Mucosa of descending colon (tissue), 3 donors: ENCODE results near the gene RNASE12. TPM values are rescaled to one million over a fixed set of nuclear protein-coding genes. Genes with fewer than 3 reads are reported as not detected.

ENCODE experiments used
- ATAC-seq: fragments of 200-7000 bp; cut with Tn5 transposase; one replicate; pipeline ENCODE4 v1.9.1; 2020; ENCODE audit warnings: mild to moderate bottlenecking, moderate library complexity
- DNase-seq, 3 donors: peaks; one replicate each; pipeline ENCODE4 v3.0.0-alpha.2; 2020
- H3K36me3 ChIP-seq: fragments of 200-600 bp; one replicate; pipeline ENCODE4 v1.8.0; 2021; ENCODE audit warnings: low read depth, mild to moderate bottlenecking
- H3K4me1 ChIP-seq: fragments of 200-600 bp; one replicate; pipeline ENCODE4 v1.8.0; 2021; ENCODE audit warnings: low read depth, mild to moderate bottlenecking
- H3K4me3 ChIP-seq: fragments of 200-600 bp; one replicate; pipeline ENCODE4 v1.8.0; 2021; ENCODE audit warnings: mild to moderate bottlenecking
- H3K9me3 ChIP-seq: fragments of 200-600 bp; one replicate; pipeline ENCODE4 v1.8.0; 2021; ENCODE audit warnings: mild to moderate bottlenecking
- intact Hi-C, 2 donors: fragments of 100-400 bp; cut with DNase I in 1 of 2; cut with micrococcal nuclease in 1 of 2; formaldehyde crosslinking; loops; one replicate each; pipeline versions ENCODE4 v1.11.0 to v1.11.1; 2022; cut with DNase I, micrococcal nuclease
- total RNA-seq, 3 donors: library from RNA; stranded (reverse); fragmentation: NEBNext Ultra II Directional in 2 of 3; extraction: Animal tissue kit (Norgen Biotek cat#: 25700) in 2 of 3; gene quantifications; one replicate each; pipeline versions ENCODE4 v1.2.1 to v1.2.4, GENCODE V29; 2021 to 2023
- TF ChIP-seq, protein P1 (sequence below): fragments of 200-600 bp; IDR thresholded peaks from one replicate; pipeline ENCODE4 v1.8.0; 2022; ENCODE audit warnings: antibody characterized with exemption, mild to moderate bottlenecking
- donor health status: DM: no; HTN: no; CAD: no; lungs with moderate emphysema.
- donor health status: DM: no; HTN: no; CAD: no.
- donor health status: DM: no; HTN: yes; CAD: no.

The RNASE12 gene
- total RNA-seq, 3 donors from 2014 or later = not detected

DNA sequence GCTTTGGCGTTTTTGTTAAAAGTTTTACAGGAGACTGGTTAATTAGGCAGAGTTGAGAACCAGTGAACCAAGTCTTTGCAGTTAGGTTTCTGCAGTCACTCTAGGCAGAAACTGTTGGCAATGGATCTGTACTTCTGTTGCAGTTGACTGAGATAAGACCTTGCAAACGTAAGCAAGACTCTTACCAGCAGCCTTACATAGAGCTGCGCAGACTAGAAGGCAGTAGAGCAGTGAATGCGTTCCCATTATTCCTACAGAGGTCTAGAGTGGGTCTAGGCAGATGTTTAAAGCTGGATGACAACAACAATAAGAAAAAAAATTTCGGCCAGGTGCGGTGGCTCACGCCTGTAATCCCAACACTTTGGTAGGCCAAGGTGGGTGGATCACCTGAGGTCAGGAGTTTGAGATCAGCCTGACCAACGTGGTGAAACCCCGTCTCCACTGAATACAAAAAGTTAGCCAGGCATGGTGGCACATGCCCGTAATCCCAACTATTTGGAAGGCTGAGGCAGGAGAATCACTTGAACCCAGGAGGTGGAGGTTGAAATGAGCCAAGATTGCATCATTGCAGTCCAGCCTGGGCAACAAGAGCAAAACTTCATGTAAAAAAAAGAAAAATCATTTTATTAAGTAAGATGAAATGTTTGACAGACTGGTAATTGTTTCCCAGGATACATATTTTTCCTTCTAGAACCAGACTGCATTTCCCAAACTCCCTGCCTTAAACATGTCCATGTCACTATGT, 42.6 kb downstream of the RNASE12 start:
- intact Hi-C loops = no loop called here
- no peaks in the 10 kb centered on the region for H3K36me3 ChIP-seq
- ATAC-seq = no peak

DNA sequence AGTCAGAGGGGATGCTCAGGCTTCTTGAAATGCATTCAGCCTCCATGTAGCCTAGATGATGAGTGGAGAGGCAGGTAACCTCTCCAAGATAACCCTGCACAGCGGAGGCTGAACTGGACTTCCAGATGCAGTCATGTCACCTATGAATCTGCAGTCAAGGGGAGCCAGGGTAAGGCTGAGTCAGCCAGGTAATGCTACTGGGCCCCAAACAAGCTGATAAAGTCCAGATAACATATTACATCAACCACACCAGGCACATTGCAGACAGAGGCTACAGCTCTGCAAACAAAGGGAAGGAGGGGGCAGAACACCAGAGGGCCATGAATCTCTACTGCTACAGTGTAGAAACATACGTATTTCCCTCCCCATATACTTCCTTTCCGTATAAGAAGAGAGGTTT, 44.3 kb downstream of the RNASE12 start:
- no peak for ATAC-seq

More for the DNA sequence above, 42.6 kb downstream of the RNASE12 start:
- no peak for DNase-seq
- H3K9me3 ChIP-seq = no peaks in the 10 kb centered on the region
- H3K4me1 ChIP-seq = no peaks in the 10 kb centered on the region
- TF ChIP-seq, protein P1, sequence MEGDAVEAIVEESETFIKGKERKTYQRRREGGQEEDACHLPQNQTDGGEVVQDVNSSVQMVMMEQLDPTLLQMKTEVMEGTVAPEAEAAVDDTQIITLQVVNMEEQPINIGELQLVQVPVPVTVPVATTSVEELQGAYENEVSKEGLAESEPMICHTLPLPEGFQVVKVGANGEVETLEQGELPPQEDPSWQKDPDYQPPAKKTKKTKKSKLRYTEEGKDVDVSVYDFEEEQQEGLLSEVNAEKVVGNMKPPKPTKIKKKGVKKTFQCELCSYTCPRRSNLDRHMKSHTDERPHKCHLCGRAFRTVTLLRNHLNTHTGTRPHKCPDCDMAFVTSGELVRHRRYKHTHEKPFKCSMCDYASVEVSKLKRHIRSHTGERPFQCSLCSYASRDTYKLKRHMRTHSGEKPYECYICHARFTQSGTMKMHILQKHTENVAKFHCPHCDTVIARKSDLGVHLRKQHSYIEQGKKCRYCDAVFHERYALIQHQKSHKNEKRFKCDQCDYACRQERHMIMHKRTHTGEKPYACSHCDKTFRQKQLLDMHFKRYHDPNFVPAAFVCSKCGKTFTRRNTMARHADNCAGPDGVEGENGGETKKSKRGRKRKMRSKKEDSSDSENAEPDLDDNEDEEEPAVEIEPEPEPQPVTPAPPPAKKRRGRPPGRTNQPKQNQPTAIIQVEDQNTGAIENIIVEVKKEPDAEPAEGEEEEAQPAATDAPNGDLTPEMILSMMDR = no peak
- no peak overlapping the region for H3K4me3 ChIP-seq

More for the DNA sequence above, 44.3 kb downstream of the RNASE12 start:
- no peaks in the 10 kb centered on the region for H3K9me3 ChIP-seq
- no peaks in the 10 kb centered on the region for H3K4me1 ChIP-seq
- no peak for DNase-seq
- TF ChIP-seq, protein P1 = no peak
- H3K36me3 ChIP-seq = no peaks in the 10 kb centered on the region
- intact Hi-C loops = no loop called here
- H3K4me3 ChIP-seq = no peak overlapping the region

Other genes with a start within 250 kb of the RNASE12 start
- gene PARP2, start 247.7 kb downstream of the RNASE12 start, total RNA-seq = 10 to 100 TPM in 2 of 3 donors, 1 to 10 TPM in 1; 9.3 to 20.1 (median 14.8) TPM
- gene TEP1, start 177.9 kb downstream of the RNASE12 start, total RNA-seq = 100 to 1,000 TPM in 1 of 3 donors, 10 to 100 TPM in 2; 68.7 to 121 (median 85.8) TPM
- under 1 TPM; 0.12 to 0.85 (median 0.27) TPM for gene KLHL33, start 155.2 kb downstream of the RNASE12 start, total RNA-seq
- 10 to 100 TPM; 32.7 to 52.0 (median 35.9) TPM for gene OSGEP, start 136.6 kb downstream of the RNASE12 start, total RNA-seq
- 100 to 1,000 TPM in 1 of 3 donors, 10 to 100 TPM in 2; 83.9 to 115 (median 93.8) TPM for gene APEX1, start 136.2 kb downstream of the RNASE12 start, total RNA-seq
- gene PIP4P1, start 129.9 kb downstream of the RNASE12 start, total RNA-seq = 10 to 100 TPM; 40.6 to 48.4 (median 45.5) TPM
- 10 to 100 TPM; 38.8 to 74.8 (median 72.8) TPM for gene PNP, start 122.0 kb downstream of the RNASE12 start, total RNA-seq
- 1 to 10 TPM in 1 of 3 donors, under 1 TPM in 2; 0.60 to 1.0 (median 0.93) TPM for gene RNASE10, start 85.8 kb downstream of the RNASE12 start, total RNA-seq
- gene RNASE9, start 30.3 kb downstream of the RNASE12 start, total RNA-seq = not detected
- not detected for gene RNASE11, start 3.4 kb downstream of the RNASE12 start, total RNA-seq
- gene OR6S1, start 50.3 kb upstream of the RNASE12 start, total RNA-seq = not detected
- gene RNASE4, start 93.2 kb upstream of the RNASE12 start, total RNA-seq = 10 to 100 TPM; 35.9 to 37.4 (median 36.4) TPM
- 10 to 100 TPM; 25.0 to 50.1 (median 41.0) TPM for gene ANG, start 97.4 kb upstream of the RNASE12 start, total RNA-seq
- gene EDDM3A, start 154.5 kb upstream of the RNASE12 start, total RNA-seq = not detected
- gene EDDM3B, start 177.0 kb upstream of the RNASE12 start, total RNA-seq = not detected
- gene RNASE6, start 189.9 kb upstream of the RNASE12 start, total RNA-seq = 10 to 100 TPM in 1 of 3 donors, 1 to 10 TPM in 2; 3.3 to 13.7 (median 9.1) TPM
- 100 to 1,000 TPM; 105 to 275 (median 203) TPM for gene RNASE1, start 211.5 kb upstream of the RNASE12 start, total RNA-seq